GM21717 (cell line): ENCODE results near the gene USP34.
"Not testable (repeated sequence)": the region's sequence is repeated elsewhere in the genome, so short reads cannot be mapped to it uniquely, and the experiment has no call there.

Experiments used
- ATAC-seq: cut with Tn5 transposase; IDR thresholded peaks from one replicate; pipeline ENCODE4 v1.9.1; 2021; ENCODE audit warnings: mild to moderate bottlenecking, moderate library complexity; ENCODE audit not compliant: unreplicated experiment

USP34 gene

DNA sequence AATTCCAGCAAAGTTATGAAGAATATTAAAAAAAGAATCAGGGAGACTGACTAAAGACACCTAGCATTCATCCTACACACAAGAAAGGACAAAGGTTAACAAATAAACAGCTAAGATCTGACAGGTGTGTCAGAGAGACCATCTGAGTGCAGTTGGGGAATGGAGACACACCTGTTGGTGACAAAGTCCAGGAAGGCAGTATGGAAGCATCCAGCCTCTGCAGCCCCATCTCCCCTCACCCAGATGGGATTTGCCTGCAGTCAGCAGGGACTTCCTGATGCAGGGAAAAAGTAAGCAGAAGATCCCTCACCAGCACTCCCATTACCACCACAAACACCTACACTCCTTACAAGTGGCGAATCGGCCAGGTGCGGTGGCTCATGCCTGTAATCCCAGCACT is 37.9 kb downstream of the USP34 start:
- no peak for ATAC-seq

DNA sequence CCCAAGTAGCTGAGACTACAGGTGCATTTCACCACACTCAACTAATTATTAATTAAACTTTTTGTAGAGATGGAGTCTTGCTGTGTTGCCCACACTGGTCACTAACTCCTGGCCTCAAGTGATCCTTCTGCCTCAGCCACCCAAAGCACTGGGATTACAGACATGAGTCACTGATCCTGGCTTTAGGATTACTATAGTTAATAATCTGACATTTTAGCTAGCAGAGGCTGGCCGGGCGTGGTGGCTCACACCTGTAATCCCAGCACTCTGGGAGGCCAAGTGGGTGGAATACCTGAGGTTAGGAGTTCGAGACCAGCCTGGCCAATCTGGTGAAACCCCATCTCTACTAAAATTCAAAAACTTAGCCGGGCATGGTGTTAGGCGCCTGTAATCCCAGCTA is 39.5 kb downstream of the USP34 start:
- ATAC-seq: no peak

GRCh38 chr2:61426267-61426897 is 44.5 kb downstream of the USP34 start:
- peak; percentile 74 for ATAC-seq

DNA sequence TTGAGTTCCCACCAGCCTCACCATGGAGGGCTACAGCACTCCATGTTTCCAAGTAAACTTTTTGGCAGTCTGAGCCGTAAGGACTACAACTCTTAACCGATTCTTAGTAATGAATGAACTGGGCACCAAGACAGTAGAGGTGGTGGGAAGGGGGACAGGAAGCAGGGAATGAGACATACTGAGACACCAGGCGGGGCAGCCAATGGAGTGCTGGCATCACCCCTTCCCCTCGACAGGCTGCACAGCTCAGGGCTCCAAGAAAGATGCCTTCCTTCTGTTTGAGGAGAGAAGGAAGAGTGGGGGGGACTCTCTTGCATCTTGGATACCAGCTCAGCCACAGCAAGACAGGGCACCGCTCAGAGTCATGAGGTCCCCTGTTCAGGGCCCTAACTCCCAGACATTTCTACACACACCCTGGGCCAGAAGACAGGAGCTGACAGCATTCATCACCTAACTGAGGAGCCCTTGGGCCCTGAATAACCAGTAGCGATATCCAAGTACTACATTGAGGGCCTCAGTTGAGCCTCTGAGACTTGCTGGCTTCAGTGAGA is 45.2 kb downstream of the USP34 start:
- peak; percentile 22 for ATAC-seq

GRCh38 chr2:61423714-61424113 is 47.2 kb downstream of the USP34 start:
- ATAC-seq: no peak

- ATAC-seq: no peak
Measured at GRCh38 chr2:61421611-61422010, 49.3 kb downstream of the USP34 start.

- ATAC-seq: no peak
Measured at GRCh38 chr2:61420991-61421544, 49.8 kb downstream of the USP34 start.

GRCh38 chr2:61419570-61419969 is 51.3 kb downstream of the USP34 start:
- ATAC-seq: no peak

- ATAC-seq: no peak
Measured at GRCh38 chr2:61419129-61419528, 51.8 kb downstream of the USP34 start.

DNA sequence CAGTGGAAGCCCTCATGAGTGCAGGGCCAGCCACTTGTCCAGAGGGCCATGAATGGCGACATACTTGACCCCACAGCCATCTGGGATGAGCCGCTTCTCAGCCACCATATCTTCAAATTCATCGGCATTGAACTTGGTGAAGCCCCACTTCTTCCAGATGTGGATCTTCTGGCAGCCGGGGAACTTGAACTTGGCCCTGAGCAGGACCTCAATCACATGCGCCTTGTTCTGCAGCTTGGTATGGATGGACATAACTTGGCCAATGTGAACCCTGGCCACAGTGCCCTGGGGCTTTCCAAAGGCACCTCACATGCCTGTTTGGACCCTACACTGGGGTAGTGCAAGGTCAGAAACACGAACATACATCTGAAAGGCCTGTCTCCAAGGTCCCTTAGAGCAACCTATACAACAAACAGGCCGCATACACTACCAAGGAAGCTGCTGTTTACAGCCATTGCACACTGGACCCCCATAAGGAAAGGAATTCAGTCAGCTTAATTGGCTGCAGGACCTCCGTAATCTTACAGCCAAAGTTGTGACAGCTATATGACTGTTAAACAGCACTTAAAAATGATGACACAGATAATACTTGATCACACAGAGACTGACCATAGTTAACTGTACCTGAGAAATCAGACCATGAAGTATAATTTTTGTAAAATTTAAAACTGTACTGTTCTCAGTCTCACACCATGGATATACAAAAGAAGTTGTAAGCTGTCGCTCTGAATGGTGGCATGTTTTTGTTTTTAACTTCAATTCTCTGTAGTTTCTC is 53.8 kb downstream of the USP34 start:
- no peak for ATAC-seq

DNA sequence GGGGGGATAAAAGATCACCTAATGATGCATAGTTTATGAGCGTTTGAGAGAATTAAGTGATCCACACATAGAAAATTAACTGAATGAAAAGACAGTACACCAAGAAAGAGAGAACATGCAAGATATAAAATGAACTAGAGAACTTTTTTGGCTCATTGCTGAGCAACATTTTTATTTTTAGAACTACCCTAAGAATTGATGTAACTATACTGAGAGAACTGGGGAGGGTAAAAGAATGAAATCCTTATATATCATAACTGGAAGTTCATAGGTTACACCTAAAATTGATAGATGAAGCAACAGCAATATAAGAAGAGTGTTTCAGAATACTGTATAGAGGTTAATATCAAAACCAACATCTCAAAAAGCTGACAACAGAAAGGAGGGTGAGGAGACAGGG is 55.6 kb downstream of the USP34 start:
- ATAC-seq: no peak

- no peak for ATAC-seq
Measured at GRCh38 chr2:61414674-61415073, 56.2 kb downstream of the USP34 start.

GRCh38 chr2:61411109-61411508 is 59.8 kb downstream of the USP34 start:
- ATAC-seq: no peak

DNA sequence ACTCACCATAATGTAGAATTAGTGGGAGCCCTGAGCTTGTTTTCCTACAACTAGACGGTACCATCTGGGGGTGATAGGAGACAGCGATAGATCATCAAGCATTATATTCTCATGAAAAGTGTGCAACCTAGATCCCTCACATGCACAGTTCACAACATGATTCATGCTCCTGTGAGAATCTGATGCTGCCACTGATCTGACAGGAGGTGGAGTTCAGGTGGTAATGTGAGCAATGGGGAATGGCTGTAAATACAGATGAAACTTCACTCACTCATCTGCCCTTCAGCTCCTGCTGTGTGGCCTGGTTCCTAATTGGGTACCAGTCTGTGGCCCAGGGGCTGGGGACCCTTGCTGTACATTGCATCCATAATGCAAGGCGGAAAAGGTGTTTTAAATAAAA is 60.7 kb downstream of the USP34 start:
- no peak for ATAC-seq

DNA sequence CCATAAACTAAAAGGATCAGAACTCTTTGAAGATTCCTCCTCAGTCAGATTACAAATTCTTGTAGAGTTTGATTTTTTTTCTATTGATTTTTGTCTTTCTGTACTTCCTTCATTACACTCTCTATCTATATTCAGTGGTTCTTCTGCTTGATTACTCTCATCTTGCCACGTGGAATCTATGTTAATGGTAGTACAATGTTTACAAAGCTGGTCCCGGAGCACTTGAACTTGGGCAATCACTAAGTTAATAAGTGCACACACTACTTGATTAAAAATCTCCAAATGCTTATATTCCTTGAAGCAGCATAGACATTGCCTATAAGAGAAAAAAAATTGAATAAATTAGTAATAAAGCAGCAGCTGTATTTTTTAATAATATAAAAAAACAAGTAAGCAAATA is 65.1 kb downstream of the USP34 start:
- ATAC-seq: no peak

- ATAC-seq: no peak
Measured at GRCh38 chr2:61404438-61404837, 66.4 kb downstream of the USP34 start.

GRCh38 chr2:61398413-61398812 is 72.5 kb downstream of the USP34 start:
- no peak for ATAC-seq

GRCh38 chr2:61396005-61396404 is 74.9 kb downstream of the USP34 start:
- ATAC-seq: no peak

DNA sequence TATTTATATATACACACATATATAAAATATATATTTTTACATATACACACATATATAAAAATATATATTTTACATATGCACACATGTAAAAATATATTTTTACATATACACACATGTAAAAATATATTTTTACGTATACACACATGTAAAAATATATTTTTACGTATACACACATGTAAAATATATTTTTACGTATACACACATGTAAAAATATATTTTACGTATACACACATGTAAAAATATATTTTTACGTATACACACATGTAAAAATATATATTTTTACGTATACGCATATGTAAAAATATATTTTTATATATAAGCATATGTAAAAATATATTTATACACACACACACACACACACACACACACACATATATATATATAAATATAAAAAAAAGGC is 83.3 kb downstream of the USP34 start:
- not testable (repeated sequence) for ATAC-seq

DNA sequence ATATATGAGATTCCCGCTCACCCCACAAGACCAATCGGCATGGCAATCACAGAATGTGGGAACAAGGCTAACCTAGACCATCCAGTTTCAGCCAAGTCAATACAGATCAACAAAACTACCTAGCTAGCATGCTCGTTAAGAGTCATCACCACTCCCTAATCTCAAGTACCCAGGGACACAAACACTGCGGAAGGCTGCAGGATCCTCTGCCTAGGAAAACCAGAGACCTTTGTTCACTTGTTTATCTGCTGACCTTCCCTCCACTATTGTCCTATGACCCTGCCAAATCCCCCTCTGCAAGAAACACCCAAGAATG is 90.0 kb downstream of the USP34 start:
- ATAC-seq: not testable (repeated sequence)

- no peak for ATAC-seq
Measured at GRCh38 chr2:61380056-61380881, 90.6 kb downstream of the USP34 start.
